Cardiac fibroblast (primary cell): ENCODE data around the gene TWSG1.
A peak's percentile ranks its signal among the peaks of the same experiment; 100 is the strongest.
"Not testable (repeated sequence)": the region's sequence is repeated elsewhere in the genome, so short reads cannot be mapped to it uniquely, and the experiment has no call there.

ENCODE experiments used
- DNase-seq, 2 donors: peaks; one replicate each; pipeline versions ENCODE4 v3.0.0 to v3.0.0-alpha.2; 2010; ENCODE audit warnings: low read depth in 2 of 2
- H3K4me3 ChIP-seq, 2 donors: replicated peaks in 1 of 2; 1 replicate in 1 of 2; 2 replicates in 1 of 2; pipeline ENCODE4 v1.5.1; 2011; ENCODE audit warnings: low read depth in 2 of 2, low read length in 2 of 2, mild to moderate bottlenecking in 2 of 2, moderate library complexity in 1 of 2
- TF ChIP-seq, protein P1 (sequence below): IDR thresholded peaks from one replicate; pipeline ENCODE4 v1.5.1; 2011; ENCODE audit warnings: low read depth, mild to moderate bottlenecking, low read length, inconsistent platforms

TWSG1 gene

DNA sequence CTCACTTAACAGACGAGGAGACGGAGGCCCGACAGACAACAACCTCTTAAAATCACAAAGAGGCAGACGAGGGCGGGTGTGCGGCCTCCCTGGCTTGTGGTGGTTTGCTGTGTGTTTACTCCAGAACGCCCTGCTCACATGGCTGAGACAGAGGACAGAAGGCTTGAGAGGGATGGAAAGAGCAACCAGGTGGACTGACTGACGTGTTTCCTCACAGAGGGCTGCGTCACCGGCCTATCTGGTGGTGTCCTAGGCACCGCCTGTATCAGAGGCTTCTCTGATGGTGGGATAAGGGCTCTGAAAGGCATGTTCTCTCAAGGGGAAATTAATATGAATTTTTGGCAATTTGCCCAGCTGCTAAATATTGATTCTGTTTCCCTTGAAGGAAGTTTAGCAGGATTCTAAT is 93.7 kb downstream of the TWSG1 start:
- TF ChIP-seq, protein P1, sequence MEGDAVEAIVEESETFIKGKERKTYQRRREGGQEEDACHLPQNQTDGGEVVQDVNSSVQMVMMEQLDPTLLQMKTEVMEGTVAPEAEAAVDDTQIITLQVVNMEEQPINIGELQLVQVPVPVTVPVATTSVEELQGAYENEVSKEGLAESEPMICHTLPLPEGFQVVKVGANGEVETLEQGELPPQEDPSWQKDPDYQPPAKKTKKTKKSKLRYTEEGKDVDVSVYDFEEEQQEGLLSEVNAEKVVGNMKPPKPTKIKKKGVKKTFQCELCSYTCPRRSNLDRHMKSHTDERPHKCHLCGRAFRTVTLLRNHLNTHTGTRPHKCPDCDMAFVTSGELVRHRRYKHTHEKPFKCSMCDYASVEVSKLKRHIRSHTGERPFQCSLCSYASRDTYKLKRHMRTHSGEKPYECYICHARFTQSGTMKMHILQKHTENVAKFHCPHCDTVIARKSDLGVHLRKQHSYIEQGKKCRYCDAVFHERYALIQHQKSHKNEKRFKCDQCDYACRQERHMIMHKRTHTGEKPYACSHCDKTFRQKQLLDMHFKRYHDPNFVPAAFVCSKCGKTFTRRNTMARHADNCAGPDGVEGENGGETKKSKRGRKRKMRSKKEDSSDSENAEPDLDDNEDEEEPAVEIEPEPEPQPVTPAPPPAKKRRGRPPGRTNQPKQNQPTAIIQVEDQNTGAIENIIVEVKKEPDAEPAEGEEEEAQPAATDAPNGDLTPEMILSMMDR, result no peak
- no peak for DNase-seq

DNA sequence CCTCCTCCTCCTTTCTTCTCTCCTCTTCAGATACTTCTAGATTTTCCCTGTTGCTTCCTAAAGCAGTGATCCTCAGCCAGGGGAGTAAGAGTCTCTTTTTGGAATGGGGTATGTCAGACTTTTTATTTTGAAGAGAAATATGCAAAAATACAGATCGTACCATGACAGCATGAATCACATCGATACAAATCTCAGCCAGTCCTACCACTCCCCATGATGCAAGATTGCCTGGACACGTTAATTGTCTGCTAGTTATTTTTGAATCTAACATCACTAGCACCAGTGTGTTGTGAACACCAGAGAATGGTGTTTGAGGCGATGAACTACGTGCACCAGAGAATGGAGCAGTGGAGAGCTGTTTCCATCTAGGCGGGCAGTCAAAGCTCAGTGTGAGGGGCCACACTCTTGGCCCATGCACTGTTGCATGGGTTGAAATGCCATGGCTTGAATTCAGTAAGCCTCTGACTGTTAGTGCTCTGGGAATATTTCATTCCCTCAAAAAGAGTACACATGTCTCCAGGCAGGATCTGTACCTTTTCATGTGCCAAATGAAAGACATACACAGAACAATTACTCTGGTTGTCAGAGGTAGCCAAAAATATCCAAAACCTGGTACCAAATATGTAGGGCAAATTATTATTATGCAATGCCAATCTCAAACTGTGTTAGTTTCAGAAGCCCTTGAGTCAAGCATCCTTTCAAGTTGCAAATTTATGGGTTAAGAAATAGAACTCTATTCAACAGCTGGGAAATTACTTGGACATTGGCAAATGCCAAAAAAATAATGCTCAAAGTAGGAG is 94.5 kb downstream of the TWSG1 start:
- H3K4me3 ChIP-seq, result no peak overlapping the region
- DNase-seq, result peak in 1 of 2 donors; percentile 49
- TF ChIP-seq, protein P1, result no peak

More for the DNA sequence above, 93.7 kb downstream of the TWSG1 start:
- H3K4me3 ChIP-seq, result no peak overlapping the region

DNA sequence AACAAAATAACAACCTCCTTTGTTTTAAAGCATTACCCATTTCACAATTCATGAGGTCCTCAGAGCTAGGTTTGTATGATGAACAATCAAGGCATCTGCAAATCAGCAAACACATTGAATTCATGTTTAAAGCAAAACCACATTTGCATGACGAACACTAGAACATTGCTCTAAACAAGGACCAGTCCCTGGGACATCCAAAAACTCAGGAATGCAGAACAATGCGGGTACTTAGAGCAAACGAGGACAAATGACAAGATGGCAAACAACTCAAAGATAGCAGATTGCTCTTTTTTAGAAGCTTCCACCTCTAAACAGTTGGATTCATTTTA is 95.1 kb downstream of the TWSG1 start:
- H3K4me3 ChIP-seq, result no peak overlapping the region
- DNase-seq, result peak; percentile 20 to 88
- TF ChIP-seq, protein P1, result no peak

DNA sequence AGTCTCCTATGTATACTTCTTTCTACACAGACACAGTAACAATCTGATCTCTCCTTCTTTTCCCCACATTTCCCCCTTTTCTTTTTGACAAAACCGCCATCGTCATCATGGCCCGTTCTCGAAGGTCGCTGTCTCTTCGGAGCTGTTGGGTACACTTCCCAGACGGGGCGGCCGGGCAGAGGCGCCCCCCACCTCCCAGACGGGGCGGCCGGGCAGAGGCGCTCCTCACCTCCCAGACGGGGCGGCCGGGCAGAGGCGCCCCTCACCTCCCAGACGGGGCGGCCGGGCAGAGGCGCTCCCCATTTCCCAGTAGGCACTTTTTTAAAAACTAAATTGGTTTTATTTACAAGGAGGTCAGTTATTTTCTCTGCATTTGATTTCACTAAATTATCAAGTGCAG is 95.7 kb downstream of the TWSG1 start:
- H3K4me3 ChIP-seq, DNase-seq: not testable (repeated sequence)

DNA sequence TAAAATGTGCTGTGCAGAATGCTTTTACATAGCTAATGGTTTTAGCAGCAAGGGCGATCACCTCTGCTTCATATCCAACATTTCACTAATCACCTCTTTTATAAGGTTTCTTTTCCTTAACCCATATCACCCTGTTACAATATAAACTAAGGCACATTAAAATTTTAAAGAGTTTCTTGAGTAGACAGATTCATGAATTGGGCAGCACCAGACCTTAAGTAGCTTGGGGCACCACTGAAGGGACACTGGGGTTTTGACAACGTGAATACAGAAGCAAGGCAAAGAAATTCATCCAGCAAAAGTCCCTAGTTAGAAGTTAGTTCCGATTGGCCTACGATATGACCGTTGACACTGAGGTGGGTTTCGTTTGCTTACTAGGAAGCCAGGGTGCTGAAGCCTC is 96.7 kb downstream of the TWSG1 start:
- DNase-seq, result no peak
- TF ChIP-seq, protein P1, result no peak

DNA sequence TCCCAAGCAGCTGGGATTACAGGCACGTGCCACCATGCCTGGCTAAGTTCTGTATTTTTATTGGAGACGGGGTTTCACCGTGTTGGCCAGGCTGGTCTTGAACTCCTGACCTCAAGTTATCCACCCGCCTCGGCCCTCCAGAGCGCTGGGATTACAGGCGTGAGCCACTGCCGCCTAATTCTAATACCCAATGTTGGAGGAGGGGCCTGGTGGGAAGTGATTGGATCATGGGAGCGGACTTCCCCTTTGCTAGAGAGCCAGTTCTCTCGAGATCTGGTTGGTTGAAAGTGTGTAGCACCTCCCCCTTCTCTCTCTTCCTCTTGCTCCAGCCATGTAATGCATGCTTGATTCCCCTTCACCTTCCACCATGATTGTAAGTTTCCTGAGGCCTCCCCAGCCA is 98.5 kb downstream of the TWSG1 start:
- H3K4me3 ChIP-seq, DNase-seq: not testable (repeated sequence)

More for the DNA sequence above, 96.7 kb downstream of the TWSG1 start:
- no peak overlapping the region for H3K4me3 ChIP-seq

DNA sequence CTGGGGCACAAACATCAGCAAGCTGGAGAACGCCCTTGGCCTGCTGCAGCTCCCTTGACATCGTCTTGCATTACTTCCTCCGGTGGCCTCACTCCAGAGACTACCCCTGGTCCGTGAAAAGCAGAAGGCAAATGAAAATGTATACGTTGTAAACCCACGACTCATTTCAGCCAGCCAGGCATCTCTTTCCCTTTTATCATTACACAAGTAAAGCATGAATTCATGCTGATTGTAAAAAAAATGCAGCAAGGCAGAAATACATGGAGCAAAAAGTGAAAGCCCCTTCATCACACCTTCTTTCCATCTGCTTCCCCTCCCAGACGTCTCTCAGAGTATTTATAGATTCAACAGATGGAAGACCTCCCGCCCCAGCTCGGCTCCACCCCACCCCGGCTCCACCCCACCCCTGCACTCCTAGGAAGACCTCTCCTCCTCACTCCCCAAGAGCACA is 99.1 kb downstream of the TWSG1 start:
- TF ChIP-seq, protein P1, result no peak
- no peak overlapping the region for H3K4me3 ChIP-seq
- no peak for DNase-seq

DNA sequence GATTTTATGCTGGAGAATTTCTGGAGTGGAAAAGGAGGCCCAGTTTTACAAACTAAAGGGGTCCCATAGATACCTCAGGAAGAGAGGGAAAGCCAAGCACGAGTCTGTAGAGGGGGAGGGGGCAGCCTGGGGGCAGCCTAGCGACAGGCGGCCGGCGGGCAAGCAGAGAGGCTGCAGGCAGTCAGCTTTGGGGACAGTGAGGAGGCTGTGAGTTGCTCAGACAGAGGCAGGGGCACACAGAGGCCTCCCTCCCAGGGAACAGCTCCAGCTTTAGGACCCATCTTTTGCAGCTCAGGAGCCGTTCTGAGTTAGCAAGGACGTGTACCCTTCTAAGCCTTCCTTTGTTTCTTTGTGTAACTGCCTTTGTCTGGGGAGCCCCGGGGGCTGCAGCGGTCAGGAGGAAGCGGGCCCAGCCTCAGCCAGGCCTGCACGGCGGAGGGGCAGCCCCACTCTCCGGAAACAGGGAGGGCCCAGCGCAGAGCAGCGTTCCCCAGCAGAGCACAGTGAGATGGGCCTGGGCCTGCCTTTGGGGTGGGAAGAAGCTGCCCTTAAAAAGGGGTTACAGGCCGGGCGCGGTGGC is 99.6 kb downstream of the TWSG1 start:
- H3K4me3 ChIP-seq, result no peak overlapping the region
- TF ChIP-seq, protein P1, result no peak
- no peak for DNase-seq
